ENCODE data around the gene GPR25. TPM values are rescaled to one million over a fixed set of nuclear protein-coding genes. Genes with fewer than 3 reads are reported as not detected.

GPR25 gene
- polyA plus RNA-seq, 1 donor (not counting 4 experiments of a cell fraction or from before 2014, with no cell fraction given), result not detected

DNA sequence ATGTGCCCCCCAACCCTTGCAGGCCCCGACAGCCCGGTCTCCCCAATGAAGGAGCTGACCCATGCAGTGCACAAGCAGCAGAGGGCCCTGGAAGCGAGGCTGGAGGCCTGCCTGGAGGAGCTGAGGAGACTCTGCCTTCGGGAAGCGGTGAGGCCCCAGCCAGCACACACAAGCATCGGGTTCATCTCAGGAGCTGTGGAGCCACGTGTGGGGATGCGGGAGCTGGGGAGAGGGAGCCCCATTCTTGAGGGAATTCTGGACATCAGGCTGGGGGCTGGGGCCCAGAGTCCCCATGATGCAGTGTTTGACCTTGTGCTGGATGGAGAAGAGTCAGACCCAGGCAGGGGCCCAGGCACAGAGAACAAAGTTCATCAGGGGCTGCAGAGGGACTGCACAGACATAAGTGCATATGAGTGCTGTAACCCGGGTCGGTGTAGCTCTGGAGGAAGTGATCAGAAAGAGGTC is 26.7 kb downstream of the GPR25 start:
- no peak for TF ChIP-seq CTCF (optimal IDR thresholded peaks at IDR 0.05 in 1 of 3, IDR thresholded peaks at IDR 0.05 in 1 of 3, conservative IDR thresholded peaks at IDR 0.05 in 1 of 3; ENCODE audit: extremely low read depth in 1 of 3, insufficient read depth in 2 of 3, low read length in 3 of 3)
- no peak for TF ChIP-seq EZH2 (IDR thresholded peaks at IDR 0.05; ENCODE audit: low read length)

DNA sequence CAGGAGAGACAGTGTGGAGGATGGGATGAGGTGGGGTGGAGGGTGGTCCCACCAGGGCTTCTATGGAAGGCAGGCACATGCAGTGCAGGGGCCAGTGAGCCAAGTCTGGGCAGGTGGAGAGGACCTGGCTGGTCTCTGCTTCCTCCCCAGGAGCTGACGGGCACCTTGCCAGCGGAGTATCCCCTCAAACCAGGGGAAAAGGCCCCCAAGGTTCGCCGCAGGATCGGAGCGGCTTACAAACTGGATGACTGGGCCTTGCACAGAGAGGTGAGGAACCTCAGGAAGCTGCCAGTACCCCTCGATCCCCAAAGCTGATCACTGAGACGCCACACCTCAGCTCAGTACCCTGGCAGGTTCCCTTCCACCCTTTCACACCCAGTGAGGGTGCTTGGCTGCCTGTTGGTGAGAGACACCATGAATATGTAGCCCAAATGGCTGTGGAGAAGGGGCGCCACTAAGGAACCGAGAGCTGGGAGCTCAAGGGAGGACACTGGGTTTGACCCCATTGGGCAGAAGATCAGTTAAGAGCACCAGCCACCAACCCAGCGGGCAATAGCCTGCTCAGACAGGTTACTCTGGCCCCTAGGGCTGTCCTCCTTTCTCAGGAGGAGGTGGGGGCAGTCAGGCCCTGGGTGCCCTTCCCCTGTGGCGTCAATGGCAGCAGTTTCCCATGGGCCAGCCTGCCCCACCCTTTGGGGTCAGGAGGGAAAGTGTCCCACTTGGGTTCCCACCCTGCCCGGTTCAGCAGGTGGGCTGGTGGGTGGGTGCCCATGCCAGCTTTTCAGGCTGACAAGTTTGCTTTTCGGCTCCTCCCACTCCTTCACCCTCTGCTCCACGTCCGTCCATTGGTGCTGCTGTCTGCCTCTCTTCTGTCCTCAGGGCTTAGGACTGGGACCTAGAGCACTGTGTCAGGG is 27.4 kb downstream of the GPR25 start:
- no peak for FAIRE-seq
- dilution Hi-C loops (cut with MboI; ENCODE audit: extremely low pct_ligation_motif_present, low sequenced_read_pairs), result no loop called here
- Histone ChIP-seq H3K36me3 (ENCODE audit: control insufficient read depth in 2 of 2, extremely low read depth in 1 of 2, insufficient read depth in 2 of 2, low read length in 2 of 2) (peaks cover 42 to 49% of the 10 kb centered on the region in 2 experiments), H3K79me2 (ENCODE audit: control insufficient read depth, insufficient read depth, low read length) (peaks cover 17% of the 10 kb centered on the region), H4K20me1 (ENCODE audit: control insufficient read depth, extremely low read depth, insufficient read depth, low read length) (peaks cover 11% of the 10 kb centered on the region), H2AFZ (ENCODE audit: control insufficient read depth, low read length) (no peak overlapping the region), H3K4me3 (ENCODE audit: control insufficient read depth in 2 of 3, extremely low read depth in 1 of 3, insufficient read depth in 2 of 3, low read depth in 1 of 3, low read length in 3 of 3) (no peak overlapping the region), H3K9me1 (ENCODE audit: control insufficient read depth, extremely low read depth, insufficient read depth, low read length) (peaks cover 9% of the 10 kb centered on the region), H3K9ac (ENCODE audit: control insufficient read depth, extremely low read depth, insufficient read depth, low read length) (no peak overlapping the region), H3K27me3 (ENCODE audit: control insufficient read depth, extremely low read depth, insufficient read depth, low read length) (no peaks in the 10 kb centered on the region), H3K9me3 (ENCODE audit: control insufficient read depth, low read depth, low read length) (no peaks in the 10 kb centered on the region), H3K27ac (ENCODE audit: control insufficient read depth, insufficient read depth, low read length) (no peak overlapping the region), H3K4me2 (ENCODE audit: control insufficient read depth, extremely low read depth, insufficient read depth, low read depth, low read length) (no peak overlapping the region), H3K4me1 (ENCODE audit: control insufficient read depth, extremely low read depth, insufficient read depth, low read length) (peaks cover 36% of the 10 kb centered on the region)
- no peak for DNase-seq (ENCODE audit: low read depth, low spot score)
- no peak for TF ChIP-seq CTCF (optimal IDR thresholded peaks at IDR 0.05 in 1 of 3, IDR thresholded peaks at IDR 0.05 in 1 of 3, conservative IDR thresholded peaks at IDR 0.05 in 1 of 3; ENCODE audit: extremely low read depth in 1 of 3, insufficient read depth in 2 of 3, low read length in 3 of 3)
- TF ChIP-seq EZH2 (IDR thresholded peaks at IDR 0.05; ENCODE audit: low read length), result no peak

More for the DNA sequence above, 26.7 kb downstream of the GPR25 start:
- H3K4me2 ChIP-seq (ENCODE audit: control insufficient read depth, extremely low read depth, insufficient read depth, low read depth, low read length), result no peak overlapping the region
- DNase-seq (ENCODE audit: low read depth, low spot score), result no peak
- peaks cover 7% of the 10 kb centered on the region for H3K9me1 ChIP-seq (ENCODE audit: control insufficient read depth, extremely low read depth, insufficient read depth, low read length)
- H3K27me3 ChIP-seq (ENCODE audit: control insufficient read depth, extremely low read depth, insufficient read depth, low read length), result no peaks in the 10 kb centered on the region
- dilution Hi-C loops (cut with MboI; ENCODE audit: extremely low pct_ligation_motif_present, low sequenced_read_pairs), result no loop called here
- H3K4me1 ChIP-seq (ENCODE audit: control insufficient read depth, extremely low read depth, insufficient read depth, low read length), result peaks cover 34% of the 10 kb centered on the region
- H2AFZ ChIP-seq (ENCODE audit: control insufficient read depth, low read length), result no peak overlapping the region
- no peak overlapping the region for H3K4me3 ChIP-seq (ENCODE audit: control insufficient read depth in 2 of 3, extremely low read depth in 1 of 3, insufficient read depth in 2 of 3, low read depth in 1 of 3, low read length in 3 of 3)
- H3K79me2 ChIP-seq (ENCODE audit: control insufficient read depth, insufficient read depth, low read length), result peaks cover 22% of the 10 kb centered on the region
- no peak for FAIRE-seq
- no peaks in the 10 kb centered on the region for H3K9me3 ChIP-seq (ENCODE audit: control insufficient read depth, low read depth, low read length)
- peaks cover 42 to 49% of the 10 kb centered on the region in 2 experiments for H3K36me3 ChIP-seq (ENCODE audit: control insufficient read depth in 2 of 2, extremely low read depth in 1 of 2, insufficient read depth in 2 of 2, low read length in 2 of 2)
- H4K20me1 ChIP-seq (ENCODE audit: control insufficient read depth, extremely low read depth, insufficient read depth, low read length), result peaks cover 11% of the 10 kb centered on the region
- no peak overlapping the region for H3K27ac ChIP-seq (ENCODE audit: control insufficient read depth, insufficient read depth, low read length)
- H3K9ac ChIP-seq (ENCODE audit: control insufficient read depth, extremely low read depth, insufficient read depth, low read length), result no peak overlapping the region

Data from keratinocyte (primary cell).